ENCODE data around the gene PRG2.

PRG2 gene, protein sequence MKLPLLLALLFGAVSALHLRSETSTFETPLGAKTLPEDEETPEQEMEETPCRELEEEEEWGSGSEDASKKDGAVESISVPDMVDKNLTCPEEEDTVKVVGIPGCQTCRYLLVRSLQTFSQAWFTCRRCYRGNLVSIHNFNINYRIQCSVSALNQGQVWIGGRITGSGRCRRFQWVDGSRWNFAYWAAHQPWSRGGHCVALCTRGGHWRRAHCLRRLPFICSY

DNA sequence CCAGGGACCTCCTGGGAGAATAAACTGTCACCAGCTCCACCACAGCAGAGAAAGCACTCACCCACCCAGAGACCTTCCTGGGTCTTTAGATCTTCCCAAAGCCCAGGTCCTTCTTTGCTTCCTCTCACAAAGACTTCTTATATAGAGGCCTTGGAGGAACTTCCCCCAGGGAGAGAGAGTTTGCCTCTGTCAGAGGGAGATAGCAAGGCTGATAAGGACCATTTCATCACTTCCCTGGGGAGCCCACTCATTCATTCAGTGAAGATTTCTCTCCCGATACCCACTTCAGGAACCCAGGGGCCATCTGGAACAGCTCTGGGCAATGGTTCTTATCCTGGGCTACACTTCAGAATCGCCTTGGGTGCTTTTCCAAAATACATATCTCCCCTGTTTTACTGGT is at the start of gene PRG2:
Gene PRG2 (minus strand): TSS at position 116 of the 400 bp plus-strand sequence. CDS start 706 bp downstream, outside the sequence.
- FAIRE-seq (no peak), DNase-seq (ENCODE audit: low spot score) (no peak)

DNA sequence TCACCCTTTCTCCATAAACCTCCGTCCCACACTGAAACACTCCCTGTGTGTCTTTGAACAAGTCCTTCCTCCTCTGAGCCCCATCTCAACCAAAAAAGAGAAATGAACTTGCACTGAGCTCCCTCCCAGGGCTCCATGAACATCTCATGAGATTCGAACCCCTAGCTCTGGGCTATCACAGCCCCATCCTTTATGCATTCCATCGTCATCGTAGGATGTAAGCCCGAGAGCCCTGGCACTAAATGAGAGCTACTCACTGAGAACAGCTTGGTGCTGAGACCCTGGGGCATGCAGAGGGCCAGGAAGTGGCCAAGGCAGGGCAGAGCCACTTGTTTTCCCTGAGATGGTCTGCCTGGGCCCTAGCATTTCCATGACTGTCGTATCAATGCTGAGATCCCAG is 49.3 kb upstream of the PRG2 start:
- no peak for DNase-seq (ENCODE audit: low spot score)
- FAIRE-seq, result no peak

DNA sequence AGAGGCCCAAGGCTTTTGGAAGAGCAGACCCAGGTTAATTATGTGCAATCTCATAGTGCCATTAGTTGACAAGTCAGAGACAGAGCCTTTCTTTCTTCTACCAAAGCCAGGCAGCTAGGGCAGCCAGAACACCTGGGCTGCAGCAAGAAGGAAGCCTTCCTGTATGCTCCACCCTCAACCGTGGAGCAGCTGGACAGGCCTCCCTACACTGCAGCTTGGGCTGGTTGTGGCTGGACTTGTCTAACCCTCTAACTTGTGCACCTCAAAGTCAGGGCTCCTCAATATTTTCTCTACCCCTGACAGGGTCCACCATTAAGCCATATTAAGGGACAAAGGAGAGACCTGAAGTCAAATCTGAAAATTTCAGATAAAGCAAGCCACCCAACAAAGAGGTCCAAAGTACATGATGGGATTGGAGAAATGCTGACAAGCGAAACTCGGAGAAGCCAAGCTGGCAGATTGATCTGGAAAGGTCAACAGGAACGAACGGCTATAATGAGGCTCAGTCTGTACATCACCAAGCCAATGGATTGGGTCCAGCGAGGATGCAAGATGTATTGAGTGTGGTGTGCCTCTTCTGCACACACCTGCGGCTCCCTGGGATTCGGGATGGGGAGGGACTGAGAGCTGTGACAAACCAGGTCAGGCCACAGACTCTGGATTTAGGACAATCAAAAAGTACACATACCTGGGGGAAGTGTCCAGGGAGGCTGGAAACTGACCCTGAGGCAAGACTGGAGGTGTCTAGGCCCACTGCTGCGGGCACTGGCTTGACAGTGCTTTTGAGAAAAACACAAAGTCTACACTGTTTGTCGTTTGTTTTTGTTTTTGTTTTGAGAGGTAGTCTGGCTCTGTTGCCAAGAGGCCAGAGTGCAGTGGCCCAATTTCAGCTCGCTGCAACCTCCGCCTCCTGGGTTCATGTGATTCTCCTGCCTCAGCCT is 48.2 kb upstream of the PRG2 start:
- FAIRE-seq (no peak), DNase-seq (ENCODE audit: low spot score) (no peak)

DNA sequence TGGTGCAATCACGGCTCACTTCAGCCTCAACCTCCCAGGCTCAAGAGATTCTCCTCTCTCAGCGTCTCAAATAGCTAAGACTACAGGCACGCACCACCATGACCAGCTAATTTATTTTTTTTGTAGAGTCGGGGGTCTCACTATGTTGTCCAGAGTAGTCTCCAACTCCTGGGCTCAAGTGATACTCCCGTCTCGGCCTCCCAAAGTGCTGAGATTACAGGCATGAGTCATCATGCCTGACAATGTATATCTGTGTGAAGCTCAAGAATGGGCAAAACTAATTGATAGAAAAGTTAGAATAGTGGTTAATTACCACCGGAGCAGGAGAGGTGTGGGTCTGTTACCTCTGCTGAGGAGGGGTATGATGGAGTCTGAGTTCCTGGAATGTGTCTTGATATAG is 45.6 kb upstream of the PRG2 start:
- no peak for DNase-seq (ENCODE audit: low spot score)
- no peak for FAIRE-seq

DNA sequence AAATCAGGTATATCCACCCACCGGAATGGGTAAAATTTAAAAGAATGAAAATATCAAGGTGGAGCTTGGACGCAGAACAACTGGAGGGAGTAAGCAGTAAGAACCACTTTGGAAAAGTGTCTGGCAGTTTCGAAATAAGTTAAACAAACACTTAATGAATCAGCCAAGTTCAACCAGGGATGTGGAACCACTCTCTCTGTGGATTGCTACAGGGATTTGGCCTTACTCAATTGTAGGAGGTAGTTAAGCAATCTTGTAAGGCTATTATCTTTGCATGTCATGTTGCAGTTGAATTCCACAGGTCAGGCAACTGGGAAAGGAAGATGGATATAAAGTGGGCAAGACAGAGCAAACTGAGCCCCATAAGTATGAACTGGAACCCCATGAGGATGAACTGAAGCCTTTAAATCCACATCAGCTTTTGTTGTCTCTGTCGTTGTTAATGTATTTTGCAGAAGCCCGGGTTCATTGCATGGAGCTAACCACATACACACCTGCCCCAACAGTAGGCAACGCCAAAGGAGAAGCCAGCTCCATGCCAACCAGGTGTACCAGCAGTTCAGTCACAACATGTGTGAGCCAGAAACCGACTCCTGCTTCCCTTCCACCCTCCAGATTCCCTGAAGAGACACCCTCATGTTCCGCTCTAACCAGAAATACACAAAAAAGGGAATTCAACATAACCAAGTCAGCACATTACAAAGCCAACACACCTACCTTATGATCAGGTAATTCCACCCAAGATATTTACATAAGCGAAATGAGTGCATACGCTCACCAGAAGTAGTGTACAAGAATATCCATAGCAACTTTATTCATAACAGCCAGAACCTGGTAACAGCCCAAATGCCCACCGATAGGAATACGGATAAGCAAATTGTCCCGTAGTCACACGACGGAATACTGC is 44.4 kb upstream of the PRG2 start:
- DNase-seq (ENCODE audit: low spot score) (peak; percentile 72), FAIRE-seq (peak; percentile 93)

DNA sequence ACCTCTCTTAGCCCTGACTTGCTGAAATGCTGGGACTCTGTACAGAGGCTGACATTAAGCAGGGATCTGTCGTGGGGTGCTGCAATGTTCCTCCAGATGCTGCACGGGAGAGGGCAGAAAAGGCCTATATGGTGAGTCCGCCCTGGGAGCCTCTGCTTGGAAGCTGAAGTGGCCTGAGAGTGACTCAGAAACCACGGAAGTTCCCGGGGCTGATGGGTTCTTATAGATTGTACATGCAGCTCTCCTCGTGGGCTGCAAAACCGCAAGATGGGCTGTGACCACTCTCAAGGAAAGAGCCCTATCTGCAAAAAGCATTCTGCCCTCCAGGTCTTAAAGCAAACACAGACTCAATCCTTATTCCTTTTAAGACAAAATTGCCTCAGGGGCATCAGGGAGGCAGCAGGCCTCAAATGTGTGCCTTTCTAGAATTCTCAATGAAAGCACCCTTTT is 42.3 kb upstream of the PRG2 start:
- DNase-seq (ENCODE audit: low spot score), result peak; percentile 82
- FAIRE-seq, result peak; percentile 91

DNA sequence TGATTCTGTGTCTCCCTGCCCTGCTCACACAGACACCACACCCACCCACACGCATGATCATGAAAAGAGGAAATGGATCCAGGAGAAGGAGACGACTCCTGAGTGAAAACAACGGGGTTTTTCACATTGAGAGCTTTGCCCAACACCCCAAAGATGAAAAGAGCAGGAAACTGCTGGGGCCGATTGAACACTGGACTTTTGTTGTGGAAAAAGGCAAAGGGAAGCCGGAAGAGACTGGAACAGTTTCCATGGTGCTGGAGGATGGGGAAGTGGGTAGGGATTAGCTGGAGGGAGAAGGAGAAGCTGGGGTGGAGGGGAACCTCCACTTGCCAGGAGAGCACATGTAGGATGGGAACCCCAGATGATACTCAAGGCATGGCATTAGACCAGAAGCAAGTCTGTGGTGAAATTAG is 41.7 kb upstream of the PRG2 start:
- FAIRE-seq, result no peak
- no peak for DNase-seq (ENCODE audit: low spot score)

DNA sequence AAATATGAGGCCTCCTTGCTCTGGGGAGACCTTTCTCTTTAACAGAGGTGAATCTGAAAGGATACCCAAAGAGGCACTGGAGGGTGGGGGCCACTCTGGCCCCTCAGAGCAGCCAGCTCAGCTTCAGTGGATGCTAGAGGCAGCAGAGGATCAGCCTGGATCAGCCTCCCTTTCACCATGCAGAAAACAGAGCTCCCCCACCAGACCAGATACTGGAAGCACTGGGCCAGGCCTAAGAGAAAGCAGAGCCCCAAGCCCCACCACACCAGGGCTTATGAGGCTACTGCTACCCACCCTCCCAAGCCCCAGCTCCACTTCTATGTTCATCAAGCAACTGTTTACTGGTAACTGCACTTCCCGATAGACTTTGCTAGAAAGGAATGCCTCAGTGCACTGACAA is 40.5 kb upstream of the PRG2 start:
- DNase-seq (ENCODE audit: low spot score), result no peak
- FAIRE-seq, result no peak

DNA sequence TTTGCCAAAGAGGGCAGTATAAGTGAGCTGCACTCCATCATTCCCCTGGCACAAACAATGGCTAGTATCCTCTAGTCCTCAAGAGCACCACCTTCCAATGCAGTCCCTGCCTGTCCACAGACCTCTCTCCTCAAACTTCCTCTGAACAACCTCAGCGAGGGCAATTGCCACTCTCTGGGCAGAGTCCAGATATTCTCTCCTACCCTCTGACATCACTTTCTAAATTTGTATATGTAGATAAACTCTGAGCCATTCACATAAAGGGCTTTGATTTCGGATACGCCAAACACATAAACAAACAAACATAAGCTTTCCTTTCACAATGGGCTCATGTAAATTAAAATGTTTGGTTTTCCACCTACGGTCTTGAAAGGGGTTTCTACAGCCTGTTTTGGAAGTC is 39.5 kb upstream of the PRG2 start:
- DNase-seq (ENCODE audit: low spot score) (no peak), FAIRE-seq (no peak)

DNA sequence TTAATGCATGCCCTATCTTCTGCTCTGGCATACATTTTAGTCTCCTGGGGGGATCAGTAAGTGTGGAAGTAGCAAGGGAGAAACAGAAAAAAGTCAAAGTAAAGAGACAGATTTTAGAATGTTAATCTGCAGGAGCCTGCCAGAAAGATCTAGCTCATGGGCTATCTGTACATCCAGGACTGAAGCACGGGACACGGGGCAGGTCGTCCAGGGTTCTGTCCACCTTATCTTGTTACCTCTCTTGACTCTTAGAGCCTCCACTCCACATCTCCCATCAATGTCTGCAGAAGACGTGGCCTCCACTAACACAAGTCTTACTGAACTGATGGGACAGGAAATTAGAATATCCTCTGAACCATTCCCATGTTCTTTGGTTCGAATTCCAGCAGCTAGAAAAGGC is 38.2 kb upstream of the PRG2 start:
- no peak for FAIRE-seq
- no peak for DNase-seq (ENCODE audit: low spot score)

DNA sequence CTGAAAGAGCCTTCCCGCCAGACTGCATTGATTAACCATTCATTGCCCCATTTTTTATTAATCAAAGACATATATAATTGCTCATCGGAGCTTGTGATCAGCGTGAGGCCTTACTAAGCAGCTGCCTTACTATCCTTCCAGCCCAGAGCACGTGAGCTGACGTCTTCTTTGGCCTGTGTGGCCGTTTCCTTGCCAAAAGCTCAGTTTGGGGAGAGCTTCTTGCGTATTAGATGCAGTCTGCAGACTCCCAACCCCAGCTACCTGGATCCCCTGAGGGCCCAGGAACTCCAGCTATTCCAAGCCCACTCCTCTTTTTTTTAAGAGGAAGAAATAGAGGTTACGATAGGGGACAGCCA is 37.3 kb upstream of the PRG2 start:
- FAIRE-seq (no peak), DNase-seq (ENCODE audit: low spot score) (no peak)

DNA sequence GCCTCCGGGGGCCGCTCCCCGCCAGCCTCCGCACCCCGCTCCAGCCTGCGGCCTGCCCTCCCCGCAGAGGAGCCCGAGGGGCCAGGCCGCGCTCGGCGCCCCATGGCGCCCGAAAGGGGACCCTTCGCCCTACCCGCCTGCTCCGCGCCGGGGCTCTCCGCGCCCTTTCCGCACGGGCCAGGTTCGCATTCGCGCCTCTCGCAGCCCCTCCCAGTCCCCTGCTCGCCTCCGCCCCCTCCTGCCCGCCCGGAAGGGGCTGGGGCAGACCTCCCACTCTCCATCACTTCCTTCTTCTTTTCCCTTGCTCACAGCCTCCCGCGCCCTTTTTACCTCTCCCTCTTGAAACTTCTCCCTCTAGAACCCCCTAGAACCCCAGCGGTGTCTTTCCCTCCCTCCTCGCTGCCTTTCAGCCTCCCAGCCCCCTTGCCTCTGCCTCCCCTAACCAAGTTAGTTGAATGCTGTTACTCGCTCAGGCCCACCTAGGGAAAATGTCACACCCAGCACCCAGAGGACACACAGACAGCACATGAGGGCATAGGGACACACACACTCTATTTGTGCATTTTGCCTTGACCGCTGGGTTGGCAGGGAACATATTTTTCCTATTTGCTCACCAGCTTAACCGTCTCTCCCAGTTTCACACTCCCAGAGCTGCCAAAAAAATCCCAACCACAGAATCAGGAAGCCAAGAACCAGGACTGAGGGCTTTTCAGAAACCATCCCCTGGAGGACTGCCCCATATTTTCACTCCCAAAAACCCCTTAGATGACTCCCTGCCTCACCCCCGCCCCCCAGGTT is 36.7 kb upstream of the PRG2 start, which contains the start of gene SLC43A3:
Gene SLC43A3 (minus strand): TSS at position 193 of the 798 bp plus-strand sequence. CDS start 949 bp downstream, outside the sequence.
- peak; percentile 79 for FAIRE-seq
- peak; percentile 84 for DNase-seq (ENCODE audit: low spot score)

DNA sequence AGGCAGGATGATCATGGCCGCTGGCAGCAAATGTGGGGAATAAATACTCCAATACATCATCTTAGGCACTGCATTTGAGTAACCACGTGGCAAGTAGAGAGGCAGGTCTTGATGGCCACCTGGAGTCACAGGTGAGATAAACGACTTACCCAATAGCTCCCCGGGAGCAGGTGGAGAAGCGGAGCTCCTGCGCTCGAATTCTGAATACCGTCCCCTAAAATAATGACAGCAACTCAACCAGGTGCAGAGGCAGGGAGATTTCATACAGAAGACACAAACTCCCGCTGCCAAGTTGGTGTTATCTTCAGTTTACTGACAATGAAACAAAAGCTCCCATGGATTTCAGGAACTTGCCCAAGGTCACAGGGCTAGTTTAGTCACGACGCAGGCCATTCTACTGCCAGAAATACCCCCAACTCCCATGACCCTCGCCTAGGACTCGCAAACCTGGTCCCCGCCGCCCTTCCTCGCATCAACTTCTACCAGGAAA is 36.0 kb upstream of the PRG2 start:
- FAIRE-seq (no peak), DNase-seq (ENCODE audit: low spot score) (no peak)

DNA sequence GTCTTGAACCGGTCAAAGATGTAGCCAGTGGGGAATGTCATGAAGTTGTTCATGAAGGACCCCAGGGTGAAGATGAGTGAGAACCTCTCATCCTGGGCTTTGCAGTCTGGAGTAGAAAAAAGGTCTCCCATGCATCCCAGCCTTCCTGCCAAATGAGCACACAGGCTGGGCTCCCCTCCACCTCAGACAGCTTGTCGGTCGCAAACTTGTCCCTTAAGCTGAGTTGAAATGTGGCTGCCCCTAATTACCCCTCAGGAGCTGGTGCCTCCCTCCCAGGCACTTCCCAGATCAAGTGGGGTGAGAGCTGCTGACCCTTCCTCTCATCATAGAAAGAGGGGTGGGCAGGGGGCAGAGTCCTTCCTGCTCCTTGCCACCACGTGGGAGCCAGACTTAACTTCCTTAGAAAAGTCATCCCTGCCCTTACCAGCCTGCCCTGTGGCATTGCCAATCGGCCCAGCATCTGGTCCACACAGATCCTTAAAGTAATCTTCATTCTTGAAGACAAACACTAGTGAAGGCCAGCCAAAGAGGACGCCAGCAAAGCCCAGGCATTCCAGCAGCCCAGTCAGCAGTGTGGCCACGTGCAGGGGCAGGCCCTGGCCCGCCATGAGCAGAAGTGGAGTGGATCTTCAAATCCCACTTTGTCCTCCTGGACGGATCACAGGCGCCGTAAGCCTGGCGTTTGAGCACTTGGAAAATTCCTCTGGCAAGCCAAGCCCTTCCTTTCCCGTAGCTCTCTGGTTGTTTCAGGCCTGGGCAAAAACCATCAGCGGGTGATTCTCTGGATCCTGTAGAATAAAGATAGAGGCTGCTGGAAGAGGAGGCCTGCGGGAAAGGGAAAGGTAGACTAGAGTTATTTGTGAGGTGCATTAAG is 35.4 kb upstream of the PRG2 start:
- FAIRE-seq (no peak), DNase-seq (ENCODE audit: low spot score) (no peak)

DNA sequence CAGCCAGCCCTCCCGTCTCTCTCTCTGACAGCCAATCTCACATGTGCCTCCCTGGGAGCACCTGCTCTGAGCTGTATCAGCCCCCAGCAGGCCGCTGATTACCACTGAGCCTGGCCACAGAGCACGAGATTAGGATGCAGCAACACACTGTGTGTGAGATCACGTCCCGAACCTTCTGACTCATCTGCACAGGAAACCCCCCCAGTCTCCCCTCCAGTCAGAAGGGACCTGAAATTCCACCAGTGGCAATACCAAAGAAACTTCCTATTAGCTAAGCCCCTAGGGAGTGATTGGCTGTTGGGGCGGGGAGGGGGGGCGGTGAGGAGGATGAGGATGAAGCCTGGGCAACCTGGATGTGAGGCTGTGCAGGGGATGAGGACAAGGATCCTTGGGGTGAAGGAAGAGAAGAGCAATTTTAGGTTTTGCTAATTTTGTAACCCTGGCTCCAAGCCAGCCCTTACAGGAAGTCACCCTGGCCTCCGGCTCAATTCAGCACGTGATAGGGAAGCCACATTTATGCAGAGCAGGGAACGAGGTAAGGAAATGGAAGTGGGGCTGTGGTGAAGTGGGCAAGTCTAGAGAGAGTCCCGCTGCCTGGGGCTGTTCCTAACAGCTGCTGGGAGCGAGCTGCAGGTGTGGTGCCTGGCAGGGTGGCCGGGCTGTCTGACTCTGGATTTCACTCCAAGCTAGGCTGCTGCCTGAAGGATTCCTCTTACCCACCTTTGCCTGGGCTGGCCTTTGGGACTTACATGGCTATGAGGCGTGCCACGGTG is 34.5 kb upstream of the PRG2 start:
- DNase-seq (ENCODE audit: low spot score) (peak; percentile 95), FAIRE-seq (peak; percentile 87)

DNA sequence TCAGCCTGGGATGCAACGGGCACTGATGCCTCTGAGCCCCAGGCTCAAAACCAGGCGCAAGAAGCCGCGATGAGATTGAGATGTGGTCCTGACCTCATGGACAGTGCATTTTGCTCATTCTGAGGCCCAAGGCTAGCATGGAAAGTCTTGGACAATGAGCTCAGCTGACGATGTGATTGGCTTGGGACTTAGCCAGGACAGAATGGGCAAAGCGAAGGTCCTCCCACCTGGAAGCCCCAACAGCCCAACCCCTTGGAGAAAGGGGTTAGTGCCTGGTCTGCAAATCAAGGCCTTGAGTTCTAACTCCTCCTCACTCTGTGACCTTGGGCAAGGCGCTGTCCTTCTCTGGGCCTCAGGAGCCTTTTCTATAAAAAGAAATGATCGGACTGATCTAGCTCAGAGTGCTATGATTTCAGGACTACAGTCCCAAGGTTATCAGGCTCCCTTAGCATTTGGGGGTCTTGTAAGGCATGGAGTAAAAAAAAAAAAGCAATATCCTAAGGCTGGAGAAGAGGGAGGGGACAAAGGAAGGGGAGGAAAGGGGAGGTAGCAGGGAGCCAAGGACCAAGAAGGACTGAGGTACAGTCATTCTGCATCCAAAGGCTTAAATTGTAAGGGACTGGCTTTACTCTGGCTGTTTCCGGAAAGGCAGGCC is 33.8 kb upstream of the PRG2 start:
- DNase-seq (ENCODE audit: low spot score) (no peak), FAIRE-seq (no peak)

DNA sequence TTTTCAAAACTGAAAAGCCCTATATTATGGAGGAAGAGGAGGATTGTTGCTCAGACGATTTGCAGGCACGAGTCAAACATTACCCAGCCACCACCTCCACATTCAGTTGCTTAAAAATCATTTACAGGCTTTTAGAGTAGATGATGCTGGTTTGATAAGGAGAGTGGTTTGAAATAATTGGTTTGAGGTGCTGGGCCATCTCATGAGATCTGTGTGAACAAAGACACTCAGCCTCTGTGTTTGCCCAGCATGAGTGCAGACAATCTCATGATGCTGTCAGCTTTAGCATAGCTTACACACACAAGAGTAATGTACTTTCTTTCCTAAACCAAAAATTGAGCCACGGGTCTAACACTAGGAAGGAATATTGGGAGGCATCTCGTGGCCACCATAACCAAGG is 32.2 kb upstream of the PRG2 start:
- FAIRE-seq, result no peak
- no peak for DNase-seq (ENCODE audit: low spot score)

DNA sequence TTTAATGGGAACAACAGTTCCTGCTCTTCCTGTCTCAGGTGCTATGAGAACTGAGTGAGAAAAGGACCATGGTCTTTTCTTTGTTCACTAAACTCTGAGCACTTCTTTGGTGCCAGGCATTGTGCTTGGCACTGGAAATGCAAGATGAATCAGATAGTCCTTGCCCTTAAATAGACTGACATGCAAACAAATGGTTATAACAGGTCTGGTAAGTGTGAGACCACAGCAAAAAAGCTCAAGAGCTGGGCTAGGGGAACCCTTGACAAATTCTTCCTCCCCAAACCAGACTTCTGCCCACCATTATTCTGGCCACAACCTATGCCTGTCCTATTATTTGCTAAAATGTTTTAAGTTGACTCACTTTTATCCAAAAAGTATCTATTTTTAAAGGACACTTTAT is 31.4 kb upstream of the PRG2 start:
- no peak for FAIRE-seq

More for the DNA sequence above, 31.4 kb upstream of the PRG2 start:
- DNase-seq (ENCODE audit: low spot score), result no peak

Measured in RCC 7860 (cell line).